Liver (tissue), 3 donors: ENCODE measurements around the gene MTFR1L.

Source experiments
- CTCF ChIP-seq: fragments of 150-350 bp; IDR thresholded peaks from 2 replicates; pipeline ENCODE4 v1.5.1; 2017; ENCODE audit warnings: improper control_type of control experiment, low read depth, low read length; ENCODE audit not compliant: missing input control
- GABPA ChIP-seq, 2 donors: IDR thresholded peaks in 1 of 2; conservative IDR thresholded peaks in 1 of 2; 2 replicates each; pipeline ENCODE4 v1.6.1; 2016; ENCODE audit warnings: antibody characterized with exemption in 2 of 2, mild to moderate bottlenecking in 1 of 2, moderate library complexity in 1 of 2
- MAX ChIP-seq: IDR thresholded peaks from 2 replicates; pipeline ENCODE4 v1.6.1; 2016; ENCODE audit warnings: antibody characterized with exemption
- REST ChIP-seq: IDR thresholded peaks from 2 replicates; pipeline ENCODE4 v1.6.1; 2016; ENCODE audit warnings: antibody characterized with exemption, mild to moderate bottlenecking
- SP1 ChIP-seq: IDR thresholded peaks from 2 replicates; pipeline ENCODE4 v1.6.1; 2018; ENCODE audit warnings: antibody characterized with exemption, mild to moderate bottlenecking
- TAF1 ChIP-seq: conservative IDR thresholded peaks from 2 replicates; pipeline ENCODE4 v1.6.1; 2016; ENCODE audit warnings: antibody characterized with exemption, mild to moderate bottlenecking
- YY1 ChIP-seq: IDR thresholded peaks from 2 replicates; pipeline ENCODE4 v1.6.1; 2016; ENCODE audit warnings: antibody characterized with exemption, mild to moderate bottlenecking
- ZBTB33 ChIP-seq: IDR thresholded peaks from 2 replicates; pipeline ENCODE4 v1.6.1; 2016; ENCODE audit warnings: antibody characterized with exemption
- donor health status: healthy.
- donor health status: healthy.

GRCh38 chr1:25781130-25781433 lies 38.7 kb upstream of the MTFR1L start:
- TF ChIP-seq CTCF = no peak
- TF ChIP-seq SP1 = no peak
- no peak for TF ChIP-seq REST
- TF ChIP-seq YY1 = no peak
- TF ChIP-seq GABPA (IDR thresholded peaks at IDR 0.05 in 1 of 2, conservative IDR thresholded peaks at IDR 0.05 in 1 of 2) = no peak
- no peak for TF ChIP-seq MAX
- no peak for TF ChIP-seq ZBTB33
- TF ChIP-seq TAF1 = no peak
